Effector memory CD4-positive, alpha-beta T cell (primary cell): ENCODE data around the gene DDAH1.

Source experiments
- DNase-seq, 3 donors: peaks; one replicate each; pipeline ENCODE4 v3.0.0-alpha.2; 2020
- H3K27ac ChIP-seq: 2 replicates; pipeline ENCODE4 v1.7.0; 2013; ENCODE audit warnings: mild to moderate bottlenecking, low read length, moderate library complexity; ENCODE audit not compliant: insufficient read depth, poor library complexity, severe bottlenecking
- H3K27me3 ChIP-seq: replicated peaks from 2 replicates; pipeline ENCODE4 v1.7.0; 2013; ENCODE audit warnings: mild to moderate bottlenecking, low read length; ENCODE audit not compliant: insufficient read depth, control insufficient read depth, poor library complexity, severe bottlenecking
- H3K36me3 ChIP-seq: 2 replicates; pipeline ENCODE4 v1.7.0; 2013; ENCODE audit warnings: mild to moderate bottlenecking, low read length, moderate library complexity; ENCODE audit not compliant: control insufficient read depth, insufficient read depth
- H3K4me1 ChIP-seq: 2 replicates; pipeline ENCODE4 v1.7.0; 2013; ENCODE audit warnings: low read length, mild to moderate bottlenecking; ENCODE audit not compliant: control insufficient read depth, insufficient read depth, poor library complexity, severe bottlenecking
- H3K4me3 ChIP-seq: 2 replicates; pipeline ENCODE4 v1.7.0; 2013; ENCODE audit warnings: low read length, low read depth, mild to moderate bottlenecking; ENCODE audit not compliant: insufficient read depth, poor library complexity, severe bottlenecking
- H3K9me3 ChIP-seq: 2 replicates; pipeline ENCODE4 v1.7.0; 2013; ENCODE audit warnings: mild to moderate bottlenecking, low read length, moderate library complexity; ENCODE audit not compliant: control insufficient read depth

DDAH1 gene

GRCh38 chr1:85461216-85461918, 3.6 kb downstream of the DDAH1 start:
- H3K27me3 ChIP-seq: peaks cover 7% of the 10 kb centered on the region

GRCh38 chr1:85460555-85461088, 4.3 kb downstream of the DDAH1 start:
- DNase-seq: no peak
- Histone ChIP-seq H3K36me3 (no peaks in the 10 kb centered on the region), H3K4me3 (no peak overlapping the region), H3K27ac (no peak overlapping the region), H3K4me1 (peaks cover 3% of the 10 kb centered on the region), H3K9me3 (no peaks in the 10 kb centered on the region), H3K27me3 (peaks cover 7% of the 10 kb centered on the region)

More at GRCh38 chr1:85461216-85461918, 3.6 kb downstream of the DDAH1 start:
- no peak for DNase-seq
- Histone ChIP-seq H3K4me3 (no peak overlapping the region), H3K4me1 (peaks cover 3% of the 10 kb centered on the region), H3K9me3 (no peaks in the 10 kb centered on the region), H3K36me3 (no peaks in the 10 kb centered on the region), H3K27ac (no peak overlapping the region)

- Histone ChIP-seq H3K36me3 (no peaks in the 10 kb centered on the region), H3K27me3 (no peaks in the 10 kb centered on the region), H3K9me3 (no peaks in the 10 kb centered on the region), H3K4me1 (no peaks in the 10 kb centered on the region), H3K27ac (no peak overlapping the region), H3K4me3 (no peak overlapping the region)
- no peak for DNase-seq
These were observed 5.7 kb downstream of the DDAH1 start for GRCh38 chr1:85459290-85459689.

GRCh38 chr1:85454214-85454613, 10.7 kb downstream of the DDAH1 start:
- no peaks in the 10 kb centered on the region for H3K36me3 ChIP-seq
- H3K9me3 ChIP-seq: no peaks in the 10 kb centered on the region
- no peak for DNase-seq
- H3K27me3 ChIP-seq: peaks cover 3% of the 10 kb centered on the region
- no peak overlapping the region for H3K27ac ChIP-seq
- H3K4me3 ChIP-seq: no peak overlapping the region
- no peaks in the 10 kb centered on the region for H3K4me1 ChIP-seq

GRCh38 chr1:85453640-85454194, 11.2 kb downstream of the DDAH1 start:
- Histone ChIP-seq H3K36me3 (no peaks in the 10 kb centered on the region), H3K4me3 (no peak overlapping the region), H3K27ac (no peak overlapping the region), H3K27me3 (peaks cover 3% of the 10 kb centered on the region), H3K4me1 (no peaks in the 10 kb centered on the region), H3K9me3 (no peaks in the 10 kb centered on the region)
- DNase-seq: no peak

- Histone ChIP-seq H3K27me3 (peaks cover 3% of the 10 kb centered on the region), H3K27ac (no peak overlapping the region), H3K36me3 (no peaks in the 10 kb centered on the region), H3K9me3 (no peaks in the 10 kb centered on the region), H3K4me1 (no peaks in the 10 kb centered on the region), H3K4me3 (no peak overlapping the region)
- no peak for DNase-seq
These were observed 12.0 kb downstream of the DDAH1 start for GRCh38 chr1:85452948-85453347.

- no peaks in the 10 kb centered on the region for H3K36me3 ChIP-seq
These were observed 13.6 kb downstream of the DDAH1 start for GRCh38 chr1:85451236-85451830.

GRCh38 chr1:85450832-85451231, 14.1 kb downstream of the DDAH1 start:
- no peak for DNase-seq
- Histone ChIP-seq H3K4me1 (no peaks in the 10 kb centered on the region), H3K36me3 (no peaks in the 10 kb centered on the region), H3K9me3 (no peaks in the 10 kb centered on the region), H3K4me3 (no peak overlapping the region), H3K27me3 (peaks cover 3% of the 10 kb centered on the region), H3K27ac (no peak overlapping the region)

More at GRCh38 chr1:85451236-85451830, 13.6 kb downstream of the DDAH1 start:
- Histone ChIP-seq H3K27ac (no peak overlapping the region), H3K4me3 (no peak overlapping the region), H3K9me3 (no peaks in the 10 kb centered on the region), H3K27me3 (peaks cover 3% of the 10 kb centered on the region), H3K4me1 (no peaks in the 10 kb centered on the region)
- no peak for DNase-seq

GRCh38 chr1:85449356-85449755, 15.6 kb downstream of the DDAH1 start:
- H3K27ac ChIP-seq: no peak overlapping the region
- H3K36me3 ChIP-seq: no peaks in the 10 kb centered on the region

GRCh38 chr1:85448358-85448757, 16.6 kb downstream of the DDAH1 start:
- no peak for DNase-seq
- Histone ChIP-seq H3K27me3 (peaks cover 3% of the 10 kb centered on the region), H3K4me3 (no peak overlapping the region), H3K4me1 (no peaks in the 10 kb centered on the region), H3K36me3 (no peaks in the 10 kb centered on the region), H3K9me3 (no peaks in the 10 kb centered on the region), H3K27ac (no peak overlapping the region)

More at GRCh38 chr1:85449356-85449755, 15.6 kb downstream of the DDAH1 start:
- H3K4me1 ChIP-seq: no peaks in the 10 kb centered on the region
- peaks cover 3% of the 10 kb centered on the region for H3K27me3 ChIP-seq
- no peaks in the 10 kb centered on the region for H3K9me3 ChIP-seq
- DNase-seq: no peak
- no peak overlapping the region for H3K4me3 ChIP-seq
